ENCODE data around the gene SH3D19. TPM values are rescaled to one million over a fixed set of nuclear protein-coding genes. Genes with fewer than 3 reads are reported as not detected.

The SH3D19 gene
- total RNA-seq, 4 donors from 2014 or later, result 35.6 to 73.1 (median 50.5) TPM

GRCh38 chr4:151267104-151267503 is 58.3 kb downstream of the SH3D19 start:
- ATAC-seq (no peak), DNase-seq (no peak)
- intact Hi-C loops (cut with DNase I; ENCODE audit: low total_unique reads), result no loop called here
- Histone ChIP-seq H3K9me3 (no peaks in the 10 kb centered on the region), H3K27ac (no peak overlapping the region), H3K27me3 (no peaks in the 10 kb centered on the region), H3K4me1 (peaks cover 15% of the 10 kb centered on the region in 2 donors), H3K36me3 (no peaks in the 10 kb centered on the region), H3K4me3 (no peak overlapping the region)
- in situ Hi-C loops (cut with MboI; ENCODE audit: low sequenced_read_pairs in 4 of 4), result no loop called here
- no peak for TF ChIP-seq CTCF (IDR thresholded peaks at IDR 0.05 in 4 of 5, conservative IDR thresholded peaks at IDR 0.05 in 1 of 5)
- TF ChIP-seq POLR2A (IDR thresholded peaks at IDR 0.05), result no peak

- Histone ChIP-seq H3K36me3 (no peaks in the 10 kb centered on the region), H3K27ac (no peak overlapping the region), H3K4me1 (peaks cover 11 to 18% of the 10 kb centered on the region in 2 donors), H3K9me3 (no peaks in the 10 kb centered on the region), H3K27me3 (no peaks in the 10 kb centered on the region), H3K4me3 (no peak overlapping the region)
- no peak for DNase-seq
- no peak for ATAC-seq
- TF ChIP-seq POLR2A (IDR thresholded peaks at IDR 0.05), result no peak
- TF ChIP-seq CTCF (IDR thresholded peaks at IDR 0.05 in 4 of 5, conservative IDR thresholded peaks at IDR 0.05 in 1 of 5), result no peak
- intact Hi-C loops (cut with DNase I; ENCODE audit: low total_unique reads), result no loop called here
- in situ Hi-C loops (cut with MboI; ENCODE audit: low sequenced_read_pairs in 4 of 4), result no loop called here
These were observed 58.9 kb downstream of the SH3D19 start for GRCh38 chr4:151266497-151266896.

GRCh38 chr4:151263455-151263854 is 62.0 kb downstream of the SH3D19 start:
- in situ Hi-C loops (cut with MboI; ENCODE audit: low sequenced_read_pairs in 4 of 4), result no loop called here
- intact Hi-C loops (cut with DNase I; ENCODE audit: low total_unique reads), result no loop called here
- no peak for DNase-seq
- H3K4me3 ChIP-seq, result no peak overlapping the region
- peak; percentile 61 to 71 for ATAC-seq
- no peaks in the 10 kb centered on the region for H3K27me3 ChIP-seq
- TF ChIP-seq CTCF (IDR thresholded peaks at IDR 0.05 in 4 of 5, conservative IDR thresholded peaks at IDR 0.05 in 1 of 5) (no peak), POLR2A (IDR thresholded peaks at IDR 0.05) (no peak)
- no peaks in the 10 kb centered on the region for H3K9me3 ChIP-seq
- H3K4me1 ChIP-seq, result peaks cover 11 to 18% of the 10 kb centered on the region in 2 donors
- no peaks in the 10 kb centered on the region for H3K36me3 ChIP-seq
- H3K27ac ChIP-seq, result peak overlapping the region; percentile 46 to 56 (median 53)

- no peaks in the 10 kb centered on the region for H3K9me3 ChIP-seq
- peaks cover 16 to 18% of the 10 kb centered on the region in 2 donors for H3K4me1 ChIP-seq
- TF ChIP-seq POLR2A (IDR thresholded peaks at IDR 0.05) (no peak), CTCF (IDR thresholded peaks at IDR 0.05 in 4 of 5, conservative IDR thresholded peaks at IDR 0.05 in 1 of 5) (no peak)
- DNase-seq, result no peak
- H3K36me3 ChIP-seq, result no peaks in the 10 kb centered on the region
- no peaks in the 10 kb centered on the region for H3K27me3 ChIP-seq
- intact Hi-C loops (cut with DNase I; ENCODE audit: low total_unique reads), result no loop called here
- H3K27ac ChIP-seq, result no peak overlapping the region
- in situ Hi-C loops (cut with MboI; ENCODE audit: low sequenced_read_pairs in 4 of 4), result no loop called here
- no peak overlapping the region for H3K4me3 ChIP-seq
- no peak for ATAC-seq
These were observed 64.9 kb downstream of the SH3D19 start for GRCh38 chr4:151260526-151260925.

- TF ChIP-seq POLR2A (IDR thresholded peaks at IDR 0.05) (no peak), CTCF (IDR thresholded peaks at IDR 0.05 in 4 of 5, conservative IDR thresholded peaks at IDR 0.05 in 1 of 5) (no peak)
- Histone ChIP-seq H3K4me3 (no peak overlapping the region), H3K27me3 (no peaks in the 10 kb centered on the region), H3K4me1 (peaks cover 16 to 18% of the 10 kb centered on the region in 2 donors), H3K36me3 (no peaks in the 10 kb centered on the region), H3K9me3 (no peaks in the 10 kb centered on the region), H3K27ac (no peak overlapping the region)
- DNase-seq (no peak), ATAC-seq (no peak)
- intact Hi-C loops (cut with DNase I; ENCODE audit: low total_unique reads) (no loop called here), in situ Hi-C loops (cut with MboI; ENCODE audit: low sequenced_read_pairs in 4 of 4) (no loop called here)
These were observed 65.7 kb downstream of the SH3D19 start for GRCh38 chr4:151259752-151260151.
